GM20431 (cell line): Measurements from ENCODE around the gene FRMD5.
"Not testable (repeated sequence)": the region's sequence is repeated elsewhere in the genome, so short reads cannot be mapped to it uniquely, and the experiment has no call there.

ENCODE experiments used
- in situ Hi-C: fragments of 300-500 bp; cut with MseI, MboI; formaldehyde crosslinking; loops from one replicate; pipeline ENCODE4 v1.15.0; 2020; ENCODE audit warnings: low sequenced_read_pairs; ENCODE audit not compliant: unreplicated experiment

Gene FRMD5

GRCh38 chr15:44195151-44195740, at the start of gene FRMD5:
Gene FRMD5 (minus strand): TSS chr15:44195271.
- in situ Hi-C loops: no loop called here

- in situ Hi-C loops: no loop called here
Observed at GRCh38 chr15:44243829-44244228, 48.8 kb upstream of the FRMD5 start.

- in situ Hi-C loops: no loop called here
Observed at GRCh38 chr15:44243141-44243540, 48.1 kb upstream of the FRMD5 start.

GRCh38 chr15:44231842-44232241, 36.8 kb upstream of the FRMD5 start:
- in situ Hi-C loops: no loop called here

GRCh38 chr15:44229301-44229700, 34.2 kb upstream of the FRMD5 start:
- in situ Hi-C loops: not testable (repeated sequence)

GRCh38 chr15:44227584-44227983, 32.5 kb upstream of the FRMD5 start:
- in situ Hi-C loops: no loop called here

GRCh38 chr15:44227001-44227400, 31.9 kb upstream of the FRMD5 start:
- in situ Hi-C loops: not testable (repeated sequence)

GRCh38 chr15:44222478-44222877, 27.4 kb upstream of the FRMD5 start:
- in situ Hi-C loops: loop anchor here (25.0 kb wide), 1 partner anchor 310 kb away; no protein-coding TSS in a partner anchor

GRCh38 chr15:44219073-44219472, 24.0 kb upstream of the FRMD5 start:
- in situ Hi-C loops: loop anchor here (25.0 kb wide), 1 partner anchor 307 kb away; no protein-coding TSS in a partner anchor

- in situ Hi-C loops: loop anchor here (25.0 kb wide), 1 partner anchor 305 kb away; no protein-coding TSS in a partner anchor
Observed at GRCh38 chr15:44216958-44217357, 21.9 kb upstream of the FRMD5 start.

- in situ Hi-C loops: loop anchor here (25.0 kb wide), 1 partner anchor 303 kb away; no protein-coding TSS in a partner anchor
Observed at GRCh38 chr15:44215594-44215993, 20.5 kb upstream of the FRMD5 start.

- in situ Hi-C loops: loop anchor here (25.0 kb wide), 1 partner anchor 297 kb away; no protein-coding TSS in a partner anchor
Observed at GRCh38 chr15:44208956-44209355, 13.9 kb upstream of the FRMD5 start.

GRCh38 chr15:44207643-44208042, 12.6 kb upstream of the FRMD5 start:
- in situ Hi-C loops: loop anchor here (25.0 kb wide), 1 partner anchor 295 kb away; no protein-coding TSS in a partner anchor

- in situ Hi-C loops: no loop called here
Observed at GRCh38 chr15:44199393-44199792, 4.3 kb upstream of the FRMD5 start.

GRCh38 chr15:44194323-44195150, 534 bp downstream of the FRMD5 start:
- in situ Hi-C loops: no loop called here

GRCh38 chr15:44193651-44194322, 1.3 kb downstream of the FRMD5 start:
- in situ Hi-C loops: no loop called here

- in situ Hi-C loops: no loop called here
Observed at GRCh38 chr15:44188795-44189194, 6.3 kb downstream of the FRMD5 start.

- in situ Hi-C loops: no loop called here
Observed at GRCh38 chr15:44186705-44187104, 8.4 kb downstream of the FRMD5 start.

- in situ Hi-C loops: no loop called here
Observed at GRCh38 chr15:44183363-44183762, 11.7 kb downstream of the FRMD5 start.

- in situ Hi-C loops: no loop called here
Observed at GRCh38 chr15:44181410-44181809, 13.7 kb downstream of the FRMD5 start.

- in situ Hi-C loops: no loop called here
Observed at GRCh38 chr15:44177139-44177538, 17.9 kb downstream of the FRMD5 start.
